Pancreas (tissue), 10 donors: Measurements from ENCODE around the gene MARVELD1. TPM values are rescaled to one million over a fixed set of nuclear protein-coding genes. Genes with fewer than 3 reads are reported as not detected.
"Not testable (repeated sequence)": the region's sequence is repeated elsewhere in the genome, so short reads cannot be mapped to it uniquely, and the experiment has no call there.

ENCODE experiments used
- ATAC-seq, 4 donors: fragments of 200-7000 bp; cut with Tn5 transposase; one replicate each; pipeline versions ENCODE4 v1.8.0 to v1.9.1; 2020; ENCODE audit warnings: mild to moderate bottlenecking in 4 of 4, moderate library complexity in 4 of 4
- DNase-seq, 6 donors: peaks; one replicate each; pipeline ENCODE4 v3.0.0-alpha.2; 2020
- FAIRE-seq: peaks from 2 replicates; lab custom pipeline; 2012; peaks lifted over from hg19 to GRCh38; lab: Jason Lieb, UNC
- H3K27ac ChIP-seq, 4 donors: fragments of 200-600 bp; sonication (generic); 1 replicate in 3 of 4; 2 replicates in 1 of 4; pipeline versions ENCODE4 v1.5.0 to v1.8.0; 2020
- H3K27me3 ChIP-seq, 4 donors: fragments of 200-600 bp; one replicate each; pipeline ENCODE4 v1.8.0; 2021
- H3K36me3 ChIP-seq, 3 donors: fragments of 200-600 bp; sonication (generic) in 1 of 3; one replicate each; pipeline versions ENCODE4 v1.5.0 to v1.8.0; 2020 to 2021
- H3K4me1 ChIP-seq, 3 donors: fragments of 200-600 bp; one replicate each; pipeline ENCODE4 v1.8.0; 2021
- H3K4me3 ChIP-seq, 4 donors: fragments of 200-600 bp; sonication (generic) in 2 of 4; one replicate each; pipeline versions ENCODE4 v1.5.0 to v1.8.0; 2020 to 2021
- H3K9me3 ChIP-seq, 4 donors: fragments of 200-600 bp; one replicate each; pipeline ENCODE4 v1.8.0; 2021
- WGBS, 2 donors: extraction: QIAGEN DNeasy Blood & Tissue Kit; methylation state at CpG; one replicate each; pipeline ENCODE4 v1.1.7; 2013; 5-methylcytosine and 5-hydroxymethylcytosine counted together
- intact Hi-C, 3 donors: fragments of 100-400 bp; cut with DNase I; formaldehyde crosslinking; loops; one replicate each; pipeline versions ENCODE4 v1.11.1 to v1.14.2; 2022
- polyA plus RNA-seq, 2 donors: library from polyadenylated mRNA; stranded (reverse); fragments of 200-250 nt; gene quantifications; one replicate each; pipeline ENCODE4 v1.2.3, GENCODE V29; 2013
- total RNA-seq, 6 donors: library from RNA; stranded (reverse); fragmentation: NEBNext Ultra II Directional in 4 of 6; extraction: Animal tissue kit (Norgen Biotek cat#: 25700) in 4 of 6; gene quantifications; one replicate each; pipeline versions ENCODE4 v1.2.1 to v1.2.4, GENCODE V29; 2021 to 2023
- TF ChIP-seq, protein P1 (sequence below), 4 donors: fragments of 200-600 bp; sonication (generic) in 3 of 4; IDR thresholded peaks; one replicate each; pipeline versions ENCODE4 v1.5.0 to v1.8.0; 2021; ENCODE audit warnings: antibody characterized with exemption in 4 of 4
- donor health status: healthy with polysubstance abuse.
- donor health status: DM: no; HTN: no; CAD: no; lungs with moderate emphysema.
- donor health status: DM: no; HTN: no; CAD: no.
- donor health status: control.
- donor health status: control.
- donor health status: Bipolar disorder and iron deficiency.
- donor health status: DM: yes; HTN: yes; CAD: no.
- donor health status: DM: no; HTN: no; CAD: no.
- donor health status: DM: no; HTN: no; CAD: no.
- donor health status: DM: yes; HTN: yes; CAD: no.

The MARVELD1 gene
- total and polyA plus RNA-seq, 8 donors: 1.8 to 11.8 (median 4.2) TPM

DNA sequence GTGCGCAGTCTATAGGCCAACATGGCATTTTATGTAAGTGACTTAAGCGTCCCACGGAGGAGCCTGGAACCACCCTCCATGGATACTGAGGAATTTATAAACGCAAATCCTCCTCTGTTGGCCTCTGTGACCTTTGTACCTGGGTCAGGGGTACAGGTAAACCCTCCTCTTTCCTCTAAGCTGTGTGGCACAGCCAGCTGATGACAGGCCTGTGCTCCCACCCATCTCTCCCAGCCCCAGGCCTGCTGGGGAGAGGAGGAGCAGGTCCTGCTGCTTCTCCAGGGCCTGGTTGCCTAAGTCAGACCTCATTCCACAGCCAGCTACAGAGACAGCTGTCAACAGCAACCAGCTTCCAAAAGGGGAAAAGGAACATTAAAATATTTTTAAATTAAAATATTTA lies 31.5 kb upstream of the MARVELD1 start:
- TF ChIP-seq, protein P1, sequence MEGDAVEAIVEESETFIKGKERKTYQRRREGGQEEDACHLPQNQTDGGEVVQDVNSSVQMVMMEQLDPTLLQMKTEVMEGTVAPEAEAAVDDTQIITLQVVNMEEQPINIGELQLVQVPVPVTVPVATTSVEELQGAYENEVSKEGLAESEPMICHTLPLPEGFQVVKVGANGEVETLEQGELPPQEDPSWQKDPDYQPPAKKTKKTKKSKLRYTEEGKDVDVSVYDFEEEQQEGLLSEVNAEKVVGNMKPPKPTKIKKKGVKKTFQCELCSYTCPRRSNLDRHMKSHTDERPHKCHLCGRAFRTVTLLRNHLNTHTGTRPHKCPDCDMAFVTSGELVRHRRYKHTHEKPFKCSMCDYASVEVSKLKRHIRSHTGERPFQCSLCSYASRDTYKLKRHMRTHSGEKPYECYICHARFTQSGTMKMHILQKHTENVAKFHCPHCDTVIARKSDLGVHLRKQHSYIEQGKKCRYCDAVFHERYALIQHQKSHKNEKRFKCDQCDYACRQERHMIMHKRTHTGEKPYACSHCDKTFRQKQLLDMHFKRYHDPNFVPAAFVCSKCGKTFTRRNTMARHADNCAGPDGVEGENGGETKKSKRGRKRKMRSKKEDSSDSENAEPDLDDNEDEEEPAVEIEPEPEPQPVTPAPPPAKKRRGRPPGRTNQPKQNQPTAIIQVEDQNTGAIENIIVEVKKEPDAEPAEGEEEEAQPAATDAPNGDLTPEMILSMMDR (IDR thresholded peaks at IDR 0.05): no peak
- ATAC-seq: no peak
- 75 to 77% methylated on average over 4 of the region's 4 CpGs for WGBS, 2 donors
- DNase-seq: no peak
- Histone ChIP-seq H3K4me3 (no peak overlapping the region), H3K27ac (no peak overlapping the region), H3K4me1 (peaks cover 3 to 29% (median 15%) of the 10 kb centered on the region in 3 donors), H3K9me3 (no peaks in the 10 kb centered on the region), H3K27me3 (no peaks in the 10 kb centered on the region), H3K36me3 (peaks cover 0 to 23% (median 0%) of the 10 kb centered on the region in 3 donors)
- no peak for FAIRE-seq
- intact Hi-C loops: loop anchor here in 1 of 3 donors (10.0 kb wide), 1 partner anchor 53 kb away; the partner anchor contains the start of gene ZFYVE27

DNA sequence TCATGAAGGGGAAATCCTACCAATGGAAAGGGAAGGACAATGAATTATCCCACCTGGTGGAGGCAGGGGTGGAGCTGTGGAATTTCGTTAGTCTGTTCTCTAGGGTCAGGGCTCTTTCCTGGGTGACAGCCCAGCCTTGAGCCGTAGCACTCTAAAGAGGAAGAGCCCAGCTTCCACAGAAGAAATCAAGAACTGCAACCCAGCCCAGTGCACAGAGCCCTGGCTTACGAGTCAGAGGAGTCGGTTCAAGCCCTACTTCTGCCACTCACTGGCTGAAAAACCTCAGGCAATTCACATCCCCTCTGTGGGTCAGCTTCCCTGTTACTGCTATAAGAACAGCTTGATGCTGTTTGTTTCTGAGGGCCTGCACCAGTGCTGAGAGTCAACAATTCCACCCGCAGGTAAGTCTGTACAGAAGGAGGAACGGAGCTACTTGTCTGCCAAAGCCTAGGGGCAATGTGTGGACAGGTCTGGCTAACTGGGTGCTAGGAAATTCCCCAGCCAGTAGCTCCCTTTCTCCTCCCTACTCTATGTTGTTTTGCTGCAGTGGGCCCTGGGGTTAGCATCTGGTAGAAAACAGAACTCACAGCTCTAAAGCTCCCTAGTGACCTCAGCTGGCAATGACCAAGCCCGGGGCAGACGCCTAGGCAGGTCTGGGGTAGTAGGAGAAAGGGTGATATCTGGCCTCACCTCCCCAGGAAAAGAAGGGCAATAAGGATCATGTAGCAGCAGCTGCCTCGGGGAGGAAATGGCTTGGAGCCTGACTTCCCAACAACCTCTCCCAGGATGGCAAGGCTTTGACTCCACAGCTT lies 29.8 kb upstream of the MARVELD1 start:
- Histone ChIP-seq H3K36me3 (peaks cover 0 to 8% (median 0%) of the 10 kb centered on the region in 3 donors), H3K4me3 (peak overlapping the region in 1 of 4 donors; percentile 10), H3K27ac (peak overlapping the region; percentile 17 to 63 (median 54)), H3K27me3 (no peaks in the 10 kb centered on the region), H3K4me1 (peaks cover 15 to 42% (median 19%) of the 10 kb centered on the region in 3 donors), H3K9me3 (no peaks in the 10 kb centered on the region)
- ATAC-seq (peak in 1 of 4 donors; percentile 7), FAIRE-seq (no peak), DNase-seq (peak in 1 of 6 donors; percentile 37)
- WGBS, 2 donors: 19 to 31% methylated on average over 9 of the region's 9 CpGs
- intact Hi-C loops: loop anchor here in 1 of 3 donors (10.0 kb wide), 1 partner anchor 51 kb away; the partner anchor contains the start of gene ZFYVE27
- TF ChIP-seq, protein P1 (IDR thresholded peaks at IDR 0.05): no peak

GRCh38 chr10:97684368-97684713 lies 29.2 kb upstream of the MARVELD1 start:
- WGBS, 2 donors: 74 to 83% methylated on average over 6 to 7 of the region's 7 CpGs
- DNase-seq, FAIRE-seq, ATAC-seq, H3K27me3 ChIP-seq, H3K36me3 ChIP-seq, H3K9me3 ChIP-seq: not testable (repeated sequence)
- intact Hi-C loops: loop anchor here in 1 of 3 donors (10.0 kb wide), 1 partner anchor 50 kb away; the partner anchor contains the start of gene ZFYVE27
- H3K27ac ChIP-seq: peak overlapping the region; percentile 17 to 63 (median 54)
- peak overlapping the region in 1 of 4 donors; percentile 10 for H3K4me3 ChIP-seq
- peaks cover 15 to 43% (median 19%) of the 10 kb centered on the region in 3 donors for H3K4me1 ChIP-seq

- no peaks in the 10 kb centered on the region for H3K27me3 ChIP-seq
- DNase-seq (no peak), FAIRE-seq (no peak), ATAC-seq (no peak)
- WGBS, 2 donors: 33 to 54% methylated on average over 5 of the region's 5 CpGs
- TF ChIP-seq, protein P1 (IDR thresholded peaks at IDR 0.05): no peak
- peaks cover 15 to 43% (median 19%) of the 10 kb centered on the region in 3 donors for H3K4me1 ChIP-seq
- intact Hi-C loops: loop anchor here in 1 of 3 donors (10.0 kb wide), 1 partner anchor 50 kb away; the partner anchor contains the start of gene ZFYVE27
- H3K27ac ChIP-seq: peak overlapping the region in 3 of 4 donors; percentile 4 to 86 (median 63)
- H3K36me3 ChIP-seq: no peaks in the 10 kb centered on the region
- H3K4me3 ChIP-seq: peak overlapping the region in 2 of 4 donors; percentile 59 to 71
- no peaks in the 10 kb centered on the region for H3K9me3 ChIP-seq
Measured at GRCh38 chr10:97684866-97685394, 28.6 kb upstream of the MARVELD1 start.

GRCh38 chr10:97685395-97685958 lies 28.1 kb upstream of the MARVELD1 start:
- ATAC-seq (no peak), FAIRE-seq (no peak), DNase-seq (peak in 3 of 6 donors; percentile 45 to 52 (median 48))
- no peaks in the 10 kb centered on the region for H3K27me3 ChIP-seq
- H3K36me3 ChIP-seq: no peaks in the 10 kb centered on the region
- intact Hi-C loops: loop anchor here in 1 of 3 donors (10.0 kb wide), 1 partner anchor 49 kb away; the partner anchor contains the start of gene ZFYVE27
- H3K4me1 ChIP-seq: peaks cover 15 to 43% (median 19%) of the 10 kb centered on the region in 3 donors
- H3K27ac ChIP-seq: peak overlapping the region in 2 of 4 donors; percentile 63 to 86
- no peaks in the 10 kb centered on the region for H3K9me3 ChIP-seq
- H3K4me3 ChIP-seq: peak overlapping the region in 2 of 4 donors; percentile 59 to 71
- TF ChIP-seq, protein P1 (IDR thresholded peaks at IDR 0.05): peak in 1 of 4 donors; percentile 8
- 12 to 18% methylated on average over 2 of the region's 2 CpGs for WGBS, 2 donors
